ENCODE data around the gene FOXP1.

Gene FOXP1

DNA sequence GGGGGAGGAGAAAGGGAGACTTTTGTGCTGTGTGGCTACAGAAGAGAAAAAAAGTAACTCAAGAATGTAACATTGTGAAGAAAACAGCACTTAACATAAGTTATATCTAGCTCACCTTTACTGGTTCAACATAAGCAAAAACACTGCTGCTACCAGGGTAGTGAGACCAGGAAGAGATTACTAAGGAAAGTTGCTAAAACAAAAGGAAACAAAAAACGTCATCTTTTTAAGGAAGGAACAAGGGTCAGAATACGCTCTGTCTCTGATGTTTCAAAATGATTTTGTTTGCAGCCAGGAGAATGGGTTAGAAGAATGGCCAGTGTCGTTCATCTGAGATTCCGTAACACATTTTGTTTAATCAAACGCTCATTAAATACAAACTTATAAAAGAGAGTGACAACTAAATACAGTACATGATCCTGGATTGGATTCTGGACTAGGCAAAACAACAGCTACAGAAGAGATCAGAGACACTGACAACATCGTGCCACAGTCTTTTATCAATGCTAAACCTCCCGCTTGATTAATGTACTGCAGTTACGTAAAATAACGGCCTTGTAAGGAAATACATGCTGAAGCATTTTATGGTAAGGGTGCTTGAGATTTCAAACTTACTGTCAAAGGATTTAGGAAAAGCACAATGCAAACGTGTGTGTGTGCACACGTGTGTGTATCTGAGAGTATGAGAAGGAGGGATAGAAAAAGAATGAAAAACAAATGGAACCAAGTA is 67.7 kb downstream of the FOXP1 start:
- no peak overlapping the region for H3K4me3 ChIP-seq (ENCODE audit: low read depth, low read length)
- TF ChIP-seq, protein P1, sequence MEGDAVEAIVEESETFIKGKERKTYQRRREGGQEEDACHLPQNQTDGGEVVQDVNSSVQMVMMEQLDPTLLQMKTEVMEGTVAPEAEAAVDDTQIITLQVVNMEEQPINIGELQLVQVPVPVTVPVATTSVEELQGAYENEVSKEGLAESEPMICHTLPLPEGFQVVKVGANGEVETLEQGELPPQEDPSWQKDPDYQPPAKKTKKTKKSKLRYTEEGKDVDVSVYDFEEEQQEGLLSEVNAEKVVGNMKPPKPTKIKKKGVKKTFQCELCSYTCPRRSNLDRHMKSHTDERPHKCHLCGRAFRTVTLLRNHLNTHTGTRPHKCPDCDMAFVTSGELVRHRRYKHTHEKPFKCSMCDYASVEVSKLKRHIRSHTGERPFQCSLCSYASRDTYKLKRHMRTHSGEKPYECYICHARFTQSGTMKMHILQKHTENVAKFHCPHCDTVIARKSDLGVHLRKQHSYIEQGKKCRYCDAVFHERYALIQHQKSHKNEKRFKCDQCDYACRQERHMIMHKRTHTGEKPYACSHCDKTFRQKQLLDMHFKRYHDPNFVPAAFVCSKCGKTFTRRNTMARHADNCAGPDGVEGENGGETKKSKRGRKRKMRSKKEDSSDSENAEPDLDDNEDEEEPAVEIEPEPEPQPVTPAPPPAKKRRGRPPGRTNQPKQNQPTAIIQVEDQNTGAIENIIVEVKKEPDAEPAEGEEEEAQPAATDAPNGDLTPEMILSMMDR (IDR thresholded peaks at IDR 0.05; ENCODE audit: low read depth, low read length), result no peak

DNA sequence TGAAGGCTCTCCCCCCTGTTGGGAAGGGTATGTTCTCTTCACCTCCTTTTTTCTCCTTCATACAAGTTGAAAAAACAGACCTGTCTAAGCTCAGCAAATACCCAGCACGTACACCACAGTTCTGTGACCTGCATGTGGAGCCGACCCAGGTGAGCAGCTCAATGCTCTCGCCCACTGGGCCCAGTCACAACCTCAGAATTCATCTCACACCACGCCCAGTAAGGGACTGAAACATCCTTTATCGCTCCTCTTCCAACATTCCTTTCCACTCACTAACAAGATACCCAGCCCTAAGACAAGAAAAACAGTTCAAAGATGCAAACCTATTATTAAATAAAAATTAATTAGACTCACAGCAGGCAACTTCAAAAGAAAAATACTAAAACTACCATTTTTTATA is 68.9 kb downstream of the FOXP1 start:
- TF ChIP-seq, protein P1 (IDR thresholded peaks at IDR 0.05; ENCODE audit: low read depth, low read length), result no peak
- H3K4me3 ChIP-seq (ENCODE audit: low read depth, low read length), result no peak overlapping the region

DNA sequence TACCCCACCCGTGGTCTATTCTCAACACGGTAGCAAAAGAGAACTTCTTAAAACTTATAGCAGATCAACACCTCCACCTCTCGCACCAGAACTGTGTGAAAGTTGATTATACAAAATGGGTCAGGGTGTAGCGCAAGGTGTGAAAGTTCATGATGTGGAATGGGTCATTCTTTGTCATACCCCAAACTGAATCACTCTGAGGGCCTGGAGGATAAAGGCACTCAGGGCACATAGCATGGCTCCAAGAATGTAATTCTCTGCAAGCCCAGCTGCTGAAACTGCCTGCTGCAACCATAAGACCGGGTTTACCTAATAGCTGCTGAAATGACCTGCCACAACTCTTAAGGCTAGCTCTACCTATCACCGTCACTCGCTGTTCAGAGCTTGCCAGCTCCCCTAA is 70.0 kb downstream of the FOXP1 start:
- TF ChIP-seq, protein P1 (IDR thresholded peaks at IDR 0.05; ENCODE audit: low read depth, low read length), result no peak
- no peak overlapping the region for H3K4me3 ChIP-seq (ENCODE audit: low read depth, low read length)

DNA sequence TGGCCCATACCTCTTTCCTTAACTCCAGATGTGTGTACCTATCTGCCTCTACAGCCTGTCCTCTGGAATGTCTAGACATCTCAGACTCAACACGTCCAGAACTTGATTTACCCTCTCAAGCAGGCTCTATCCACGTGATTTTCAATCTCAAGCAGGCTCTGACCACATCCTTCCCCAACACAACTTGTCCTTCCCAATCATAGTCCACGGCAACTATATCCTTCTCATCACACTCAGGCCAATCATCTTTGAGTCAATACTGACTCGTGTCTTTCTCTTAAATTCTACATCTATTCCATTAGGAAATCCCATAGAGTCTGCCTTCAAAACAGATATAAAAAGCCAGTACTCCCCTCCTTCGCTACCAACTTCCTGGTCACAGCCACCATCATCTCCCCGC is 70.4 kb downstream of the FOXP1 start:
- TF ChIP-seq, protein P1 (IDR thresholded peaks at IDR 0.05; ENCODE audit: low read depth, low read length), result no peak
- no peak overlapping the region for H3K4me3 ChIP-seq (ENCODE audit: low read depth, low read length)

DNA sequence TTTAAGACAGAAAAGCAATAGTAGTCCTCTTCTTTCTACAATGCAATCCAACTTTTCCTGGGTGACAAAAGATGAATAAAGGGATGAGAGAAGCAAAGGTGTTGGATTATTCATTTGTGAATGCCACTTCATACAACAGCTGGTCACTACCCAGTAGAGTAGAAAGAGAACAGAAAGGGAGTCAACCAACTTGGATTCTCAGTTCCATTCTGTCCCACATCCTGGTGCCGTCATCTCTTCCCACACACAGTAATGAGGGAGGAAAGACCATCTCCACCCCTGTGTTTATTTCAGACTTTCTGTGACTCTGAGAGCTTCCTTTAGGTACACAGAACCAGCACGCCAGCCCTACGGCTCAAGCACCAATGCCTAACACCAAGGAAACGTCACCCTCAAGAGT is 71.0 kb downstream of the FOXP1 start:
- no peak overlapping the region for H3K4me3 ChIP-seq (ENCODE audit: low read depth, low read length)
- TF ChIP-seq, protein P1 (IDR thresholded peaks at IDR 0.05; ENCODE audit: low read depth, low read length), result no peak

DNA sequence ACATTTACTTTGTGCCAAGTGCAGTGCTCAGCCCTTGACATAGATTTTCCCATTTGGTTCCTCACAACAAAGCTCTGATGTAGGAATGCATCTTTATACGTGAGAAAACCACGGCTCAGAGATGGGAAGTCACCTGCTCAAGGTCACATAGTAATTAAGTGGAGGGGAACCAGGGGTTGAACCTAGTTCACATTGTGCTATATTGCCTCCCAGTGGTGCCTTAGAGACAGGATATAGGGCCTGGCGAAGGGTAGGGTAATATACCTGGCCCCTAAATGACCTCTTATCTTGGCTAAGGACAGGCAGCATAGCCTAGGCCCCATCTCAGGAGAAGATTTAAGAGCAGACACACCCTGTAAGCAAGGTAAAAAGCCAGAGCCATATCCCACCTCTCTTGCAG is 71.5 kb downstream of the FOXP1 start:
- no peak overlapping the region for H3K4me3 ChIP-seq (ENCODE audit: low read depth, low read length)
- TF ChIP-seq, protein P1 (IDR thresholded peaks at IDR 0.05; ENCODE audit: low read depth, low read length), result no peak

DNA sequence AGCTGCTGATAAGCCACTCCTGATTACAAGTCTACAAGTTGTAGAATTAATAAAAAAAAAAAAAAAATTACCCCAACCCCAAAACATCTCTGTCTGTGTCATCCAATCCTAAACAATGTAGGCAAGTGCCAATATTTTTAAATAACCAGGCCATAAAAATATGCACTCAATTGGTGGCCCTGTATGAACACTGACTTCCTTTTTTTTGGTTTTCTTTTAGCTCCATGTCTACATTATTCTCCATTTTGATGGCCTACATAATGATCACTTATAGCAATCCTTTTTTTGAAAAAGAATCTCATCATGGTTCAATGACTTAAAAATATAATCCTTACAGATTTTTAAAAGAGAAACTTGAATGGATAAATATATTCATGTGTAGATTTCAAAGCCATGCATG is 72.1 kb downstream of the FOXP1 start:
- TF ChIP-seq, protein P1 (IDR thresholded peaks at IDR 0.05; ENCODE audit: low read depth, low read length), result no peak
- no peak overlapping the region for H3K4me3 ChIP-seq (ENCODE audit: low read depth, low read length)

All from WI38 (cell line).